ENCODE results near the gene DGKZ. TPM values are rescaled to one million over a fixed set of nuclear protein-coding genes. Genes with fewer than 3 reads are reported as not detected.
A peak's percentile ranks its signal among the peaks of the same experiment; 100 is the strongest.

DGKZ gene
- polyA plus RNA-seq, 2 of the 4 experiments (the other 2 are of a cell fraction), result 12.8 to 28.4 TPM

- CTCF ChIA-PET, result interaction anchor here (0.6 to 19.6 kb wide), 8 partner anchors 8 to 362 kb away, joined by 3 to 220 read pairs (median 8); partner anchors contain the start of gene CHRM4
- TF ChIP-seq CHD4 (IDR thresholded peaks at IDR 0.05; ENCODE audit: borderline replicate concordance), result no peak
- no peak for TF ChIP-seq ZFP36 (IDR thresholded peaks at IDR 0.05; ENCODE audit: borderline replicate concordance, partially characterized antibody)
- no peak for TF ChIP-seq RNF2 (IDR thresholded peaks at IDR 0.05; ENCODE audit: borderline replicate concordance, low read depth)
- no peak for TF ChIP-seq TP53 (CRISPR knock-in tag; IDR thresholded peaks at IDR 0.05)
- TF ChIP-seq KDM1A (IDR thresholded peaks at IDR 0.05; ENCODE audit: low read depth), result no peak
- no peak for TF ChIP-seq EHMT2 (IDR thresholded peaks at IDR 0.05; ENCODE audit: low read depth)
- no peak for TF ChIP-seq ZC3H11A (IDR thresholded peaks at IDR 0.05)
- no peak for TF ChIP-seq TFCP2L1 (CRISPR knock-in tag; IDR thresholded peaks at IDR 0.05)
- TF ChIP-seq ZSCAN20 (CRISPR knock-in tag; IDR thresholded peaks at IDR 0.05), result no peak
- TF ChIP-seq NFE2L2 (conservative IDR thresholded peaks at IDR 0.05; ENCODE audit: low read length), result no peak
- TF ChIP-seq, protein P1, sequence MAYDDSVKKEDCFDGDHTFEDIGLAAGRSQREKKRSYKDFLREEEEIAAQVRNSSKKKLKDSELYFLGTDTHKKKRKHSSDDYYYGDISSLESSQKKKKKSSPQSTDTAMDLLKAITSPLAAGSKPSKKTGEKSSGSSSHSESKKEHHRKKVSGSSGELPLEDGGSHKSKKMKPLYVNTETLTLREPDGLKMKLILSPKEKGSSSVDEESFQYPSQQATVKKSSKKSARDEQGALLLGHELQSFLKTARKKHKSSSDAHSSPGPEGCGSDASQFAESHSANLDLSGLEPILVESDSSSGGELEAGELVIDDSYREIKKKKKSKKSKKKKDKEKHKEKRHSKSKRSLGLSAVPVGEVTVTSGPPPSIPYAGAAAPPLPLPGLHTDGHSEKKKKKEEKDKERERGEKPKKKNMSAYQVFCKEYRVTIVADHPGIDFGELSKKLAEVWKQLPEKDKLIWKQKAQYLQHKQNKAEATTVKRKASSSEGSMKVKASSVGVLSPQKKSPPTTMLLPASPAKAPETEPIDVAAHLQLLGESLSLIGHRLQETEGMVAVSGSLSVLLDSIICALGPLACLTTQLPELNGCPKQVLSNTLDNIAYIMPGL (CRISPR knock-in tag; IDR thresholded peaks at IDR 0.05; ENCODE audit: borderline replicate concordance), result no peak
- TF ChIP-seq ELK1 (IDR thresholded peaks at IDR 0.05; ENCODE audit: low read depth, low read length), result no peak
- TF ChIP-seq BHLHE40 (IDR thresholded peaks at IDR 0.05; ENCODE audit: low read depth, low read length), result no peak
- no peak for TF ChIP-seq JUN (IDR thresholded peaks at IDR 0.05)
- no peak for TF ChIP-seq RARB (CRISPR knock-in tag; IDR thresholded peaks at IDR 0.05)
- no peak for TF ChIP-seq FOSL2 (IDR thresholded peaks at IDR 0.05)
- TF ChIP-seq FOSL2 (CRISPR knock-in tag; IDR thresholded peaks at IDR 0.05), result no peak
- no peak for TF ChIP-seq BCL3 (IDR thresholded peaks at IDR 0.05)
- 79% methylated on average over 56 of the region's 66 CpGs for WGBS (ENCODE audit: missing lambda C conversion rate)
- FAIRE-seq (no peak), ATAC-seq (no peak), DNase-seq (ENCODE audit: low read depth in 1 of 2, low spot score in 1 of 2) (no peak)
- Histone ChIP-seq H3K9me3 (no peaks in the 10 kb centered on the region), H3K4me1 (peaks cover 11% of the 10 kb centered on the region), H3K27ac (peak overlapping the region; percentile 13 to 85; a peak in 3 of 6 replicates), H3K4me3 (peak overlapping the region; percentile 48), H3K4me2 (peak overlapping the region; percentile 99)
- POLR2A ChIA-PET, result no interaction called here
These were observed 34.8 kb downstream of the DGKZ start for GRCh38 chr11:46381819-46382645.

DNA sequence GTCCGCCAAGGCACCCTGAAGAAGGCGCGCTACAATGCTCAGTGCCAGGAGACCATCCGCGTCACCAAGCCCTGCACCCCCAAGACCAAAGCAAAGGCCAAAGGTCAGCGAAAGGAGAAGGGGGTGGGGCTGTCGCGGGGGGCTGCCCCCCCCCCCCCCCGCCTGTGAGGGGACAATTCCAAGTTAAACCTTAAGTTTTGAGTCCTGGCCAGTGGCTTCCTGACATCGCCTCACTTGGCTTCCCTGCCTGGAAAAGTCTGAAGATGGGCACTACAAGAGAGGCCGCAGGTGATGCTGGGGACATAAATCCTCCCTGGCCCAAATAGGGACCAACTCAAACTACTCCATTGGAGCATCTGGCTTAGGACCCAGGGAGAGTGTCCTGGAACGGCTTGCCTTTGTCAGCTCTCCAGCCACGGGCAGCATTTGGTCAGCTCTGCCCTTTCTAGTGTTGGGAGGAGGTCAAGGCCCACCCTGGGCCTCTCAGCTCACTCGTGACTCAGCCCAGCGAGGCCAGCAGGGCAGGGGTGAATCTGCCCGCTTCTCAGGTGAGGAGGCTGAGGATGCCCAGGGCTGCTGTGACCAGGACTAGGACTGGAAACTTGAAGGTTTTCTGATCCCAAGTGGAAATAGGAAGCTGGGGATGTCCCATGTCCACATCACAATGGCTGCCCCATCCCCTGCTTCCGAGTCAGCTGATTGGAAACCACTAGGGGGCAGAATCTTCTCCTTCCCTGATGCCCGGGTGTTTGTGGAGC, 35.6 kb downstream of the DGKZ start:
- ChIA-PET CTCF (interaction anchor here (0.5 to 2.2 kb wide), 32 partner anchors 9 to 438 kb away, joined by 3 to 17 read pairs (median 4); partner anchors contain the start of gene CHRM4), POLR2A (no interaction called here)
- no peaks in the 10 kb centered on the region for H3K9me3 ChIP-seq
- H3K4me2 ChIP-seq, result no peak overlapping the region
- WGBS (ENCODE audit: missing lambda C conversion rate), result 61% methylated on average over 11 of the region's 18 CpGs
- peaks cover 11% of the 10 kb centered on the region for H3K4me1 ChIP-seq
- ATAC-seq (peak; percentile 40 to 63; a peak in 4 of 6 replicates), FAIRE-seq (no peak), DNase-seq (ENCODE audit: low read depth in 1 of 2, low spot score in 1 of 2) (peak; percentile 75 to 90)
- TF ChIP-seq SMC3 (IDR thresholded peaks at IDR 0.05), result peak; percentile 38; the same call in 1 of the 3 replicates
- TF ChIP-seq BCL3 (IDR thresholded peaks at IDR 0.05), result no peak
- TF ChIP-seq, protein P2, sequence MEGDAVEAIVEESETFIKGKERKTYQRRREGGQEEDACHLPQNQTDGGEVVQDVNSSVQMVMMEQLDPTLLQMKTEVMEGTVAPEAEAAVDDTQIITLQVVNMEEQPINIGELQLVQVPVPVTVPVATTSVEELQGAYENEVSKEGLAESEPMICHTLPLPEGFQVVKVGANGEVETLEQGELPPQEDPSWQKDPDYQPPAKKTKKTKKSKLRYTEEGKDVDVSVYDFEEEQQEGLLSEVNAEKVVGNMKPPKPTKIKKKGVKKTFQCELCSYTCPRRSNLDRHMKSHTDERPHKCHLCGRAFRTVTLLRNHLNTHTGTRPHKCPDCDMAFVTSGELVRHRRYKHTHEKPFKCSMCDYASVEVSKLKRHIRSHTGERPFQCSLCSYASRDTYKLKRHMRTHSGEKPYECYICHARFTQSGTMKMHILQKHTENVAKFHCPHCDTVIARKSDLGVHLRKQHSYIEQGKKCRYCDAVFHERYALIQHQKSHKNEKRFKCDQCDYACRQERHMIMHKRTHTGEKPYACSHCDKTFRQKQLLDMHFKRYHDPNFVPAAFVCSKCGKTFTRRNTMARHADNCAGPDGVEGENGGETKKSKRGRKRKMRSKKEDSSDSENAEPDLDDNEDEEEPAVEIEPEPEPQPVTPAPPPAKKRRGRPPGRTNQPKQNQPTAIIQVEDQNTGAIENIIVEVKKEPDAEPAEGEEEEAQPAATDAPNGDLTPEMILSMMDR (IDR thresholded peaks at IDR 0.05), result peak; percentile 61
- TF ChIP-seq RAD21 (conservative IDR thresholded peaks at IDR 0.05 in 1 of 2, IDR thresholded peaks at IDR 0.05 in 1 of 2), result peak in 1 of 2 experiments; percentile 51; a peak in 3 of 5 replicates
- no peak for TF ChIP-seq JUN (IDR thresholded peaks at IDR 0.05)
- no peak overlapping the region for H3K27ac ChIP-seq
- no peak overlapping the region for H3K4me3 ChIP-seq
